ENCODE measurements around the gene HNRNPK.

GRCh38 chr9:83972286-83972685, 7.7 kb downstream of the HNRNPK start:
- TF ChIP-seq CTCF (IDR thresholded peaks at IDR 0.05; ENCODE audit: insufficient read depth, low read length) = no peak
- TF ChIP-seq POLR2AphosphoS5 (IDR thresholded peaks at IDR 0.05; ENCODE audit: low read depth) = no peak
- no peak for TF ChIP-seq GABPA (IDR thresholded peaks at IDR 0.05; ENCODE audit: low read depth)
- no peak for TF ChIP-seq REST (IDR thresholded peaks at IDR 0.05; ENCODE audit: insufficient replicate concordance, low read depth)
- no peak for TF ChIP-seq SPI1 (IDR thresholded peaks at IDR 0.05; ENCODE audit: borderline replicate concordance, low read depth)

Data from HL-60 (cell line).